Immature natural killer cell (primary cell): Measurements from ENCODE around the gene NRXN3. TPM values are rescaled to one million over a fixed set of nuclear protein-coding genes. Genes with fewer than 3 reads are reported as not detected.

ENCODE experiments used
- DNase-seq, 3 donors: peaks; one replicate each; pipeline ENCODE4 v3.0.0; 2022; ENCODE audit warnings: mixed read lengths in 1 of 3
- H3K27ac Mint-ChIP-seq, 6 donors: one replicate each; pipeline ENCODE4 v1.8.0; 2020; ENCODE audit warnings: mixed read lengths in 6 of 6, mild to moderate bottlenecking in 5 of 6, inconsistent platforms in 4 of 6, moderate library complexity in 3 of 6
- H3K27me3 Mint-ChIP-seq, 3 donors: one replicate each; pipeline ENCODE4 v1.8.0; 2020 to 2021; ENCODE audit warnings: low read depth in 3 of 3, mild to moderate bottlenecking in 3 of 3, mixed read lengths in 3 of 3, moderate library complexity in 3 of 3, inconsistent platforms in 1 of 3
- H3K36me3 Mint-ChIP-seq, 3 donors: one replicate each; pipeline ENCODE4 v1.8.0; 2020; ENCODE audit warnings: mixed read lengths in 3 of 3, inconsistent platforms in 2 of 3, mild to moderate bottlenecking in 2 of 3
- H3K4me1 Mint-ChIP-seq, 2 donors: one replicate each; pipeline ENCODE4 v1.8.0; 2020; ENCODE audit warnings: inconsistent platforms in 2 of 2, mild to moderate bottlenecking in 2 of 2, mixed read lengths in 2 of 2, moderate library complexity in 1 of 2
- H3K4me3 Mint-ChIP-seq, 5 donors: one replicate each; pipeline ENCODE4 v1.8.0; 2020; ENCODE audit warnings: mild to moderate bottlenecking in 5 of 5, mixed read lengths in 5 of 5, inconsistent platforms in 3 of 5, moderate library complexity in 3 of 5
- H3K9me3 Mint-ChIP-seq, 6 donors: one replicate each; pipeline ENCODE4 v1.8.0; 2020; ENCODE audit warnings: mild to moderate bottlenecking in 6 of 6, mixed read lengths in 6 of 6, inconsistent platforms in 4 of 6, moderate library complexity in 3 of 6
- polyA plus RNA-seq, 3 donors: library from polyadenylated mRNA; unstranded; fragments of 300-500 nt; fragmentation: Illumina TruSeq; gene quantifications; one replicate each; pipeline ENCODE4 v1.2.3, GENCODE V29; 2021

NRXN3 gene
- polyA plus RNA-seq, 3 donors from 2014 or later = not detected

- DNase-seq = no peak
- Mint-ChIP-seq H3K27me3 (peaks cover 0 to 5% (median 0%) of the 10 kb centered on the region in 3 donors), H3K4me1 (no peaks in the 10 kb centered on the region), H3K9me3 (peaks cover 0 to 15% (median 9%) of the 10 kb centered on the region in 6 donors), H3K27ac (no peak overlapping the region), H3K4me3 (no peak overlapping the region), H3K36me3 (no peaks in the 10 kb centered on the region)
Observed at GRCh38 chr14:79856381-79856780, 1686.2 kb downstream of the NRXN3 start.

GRCh38 chr14:79861111-79861510 lies 1690.9 kb downstream of the NRXN3 start:
- Mint-ChIP-seq H3K4me1 (no peaks in the 10 kb centered on the region), H3K9me3 (peaks cover 4 to 27% (median 9%) of the 10 kb centered on the region in 6 donors), H3K27ac (no peak overlapping the region), H3K36me3 (no peaks in the 10 kb centered on the region), H3K27me3 (peaks cover 0 to 2% (median 0%) of the 10 kb centered on the region in 3 donors), H3K4me3 (no peak overlapping the region)
- DNase-seq = no peak

GRCh38 chr14:79862045-79862444 lies 1691.9 kb downstream of the NRXN3 start:
- no peaks in the 10 kb centered on the region for H3K4me1 Mint-ChIP-seq
- peaks cover 4 to 34% (median 11%) of the 10 kb centered on the region in 6 donors for H3K9me3 Mint-ChIP-seq
- no peaks in the 10 kb centered on the region for H3K36me3 Mint-ChIP-seq
- H3K4me3 Mint-ChIP-seq = no peak overlapping the region
- no peak for DNase-seq
- H3K27me3 Mint-ChIP-seq = peaks cover 0 to 2% (median 0%) of the 10 kb centered on the region in 3 donors
- no peak overlapping the region for H3K27ac Mint-ChIP-seq

- Mint-ChIP-seq H3K27me3 (no peaks in the 10 kb centered on the region), H3K27ac (no peak overlapping the region), H3K4me1 (no peaks in the 10 kb centered on the region), H3K9me3 (peaks cover 1 to 34% (median 10%) of the 10 kb centered on the region in 6 donors), H3K4me3 (no peak overlapping the region), H3K36me3 (no peaks in the 10 kb centered on the region)
- DNase-seq = no peak
Observed at GRCh38 chr14:79871136-79871535, 1701.0 kb downstream of the NRXN3 start.

GRCh38 chr14:79878229-79878628 lies 1708.1 kb downstream of the NRXN3 start:
- H3K27me3 Mint-ChIP-seq = peaks cover 0 to 1% (median 0%) of the 10 kb centered on the region in 3 donors
- no peaks in the 10 kb centered on the region for H3K4me1 Mint-ChIP-seq
- no peak overlapping the region for H3K27ac Mint-ChIP-seq
- H3K9me3 Mint-ChIP-seq = peaks cover 7 to 21% (median 8%) of the 10 kb centered on the region in 6 donors
- no peak for DNase-seq
- no peaks in the 10 kb centered on the region for H3K36me3 Mint-ChIP-seq
- no peak overlapping the region for H3K4me3 Mint-ChIP-seq

- no peaks in the 10 kb centered on the region for H3K36me3 Mint-ChIP-seq
- peaks cover 5 to 18% (median 8%) of the 10 kb centered on the region in 6 donors for H3K9me3 Mint-ChIP-seq
- no peaks in the 10 kb centered on the region for H3K4me1 Mint-ChIP-seq
- H3K27me3 Mint-ChIP-seq = peaks cover 0 to 1% (median 0%) of the 10 kb centered on the region in 3 donors
- no peak overlapping the region for H3K4me3 Mint-ChIP-seq
- no peak for DNase-seq
- H3K27ac Mint-ChIP-seq = no peak overlapping the region
Observed at GRCh38 chr14:79878785-79879184, 1708.6 kb downstream of the NRXN3 start.

GRCh38 chr14:79881299-79881698 lies 1711.1 kb downstream of the NRXN3 start:
- Mint-ChIP-seq H3K36me3 (no peaks in the 10 kb centered on the region), H3K4me1 (no peaks in the 10 kb centered on the region), H3K27ac (no peak overlapping the region), H3K9me3 (peaks cover 2 to 14% (median 7%) of the 10 kb centered on the region in 6 donors), H3K27me3 (peaks cover 0 to 1% (median 0%) of the 10 kb centered on the region in 3 donors), H3K4me3 (no peak overlapping the region)
- DNase-seq = no peak

- Mint-ChIP-seq H3K9me3 (peaks cover 0 to 11% (median 4%) of the 10 kb centered on the region in 6 donors), H3K27me3 (no peaks in the 10 kb centered on the region), H3K36me3 (no peaks in the 10 kb centered on the region), H3K27ac (no peak overlapping the region), H3K4me1 (no peaks in the 10 kb centered on the region), H3K4me3 (no peak overlapping the region)
- DNase-seq = no peak
Observed at GRCh38 chr14:79890527-79890926, 1720.4 kb downstream of the NRXN3 start.

GRCh38 chr14:79896009-79896408 lies 1725.8 kb downstream of the NRXN3 start:
- Mint-ChIP-seq H3K36me3 (peaks cover 0 to 4% (median 0%) of the 10 kb centered on the region in 3 donors), H3K27ac (no peak overlapping the region), H3K9me3 (peaks cover 5 to 42% (median 18%) of the 10 kb centered on the region in 6 donors), H3K4me3 (no peak overlapping the region), H3K27me3 (no peaks in the 10 kb centered on the region), H3K4me1 (no peaks in the 10 kb centered on the region)
- DNase-seq = no peak

GRCh38 chr14:79899610-79900009 lies 1729.4 kb downstream of the NRXN3 start:
- no peaks in the 10 kb centered on the region for H3K4me1 Mint-ChIP-seq
- no peaks in the 10 kb centered on the region for H3K27me3 Mint-ChIP-seq
- peaks cover 0 to 4% (median 0%) of the 10 kb centered on the region in 3 donors for H3K36me3 Mint-ChIP-seq
- H3K9me3 Mint-ChIP-seq = peaks cover 5 to 37% (median 17%) of the 10 kb centered on the region in 6 donors
- no peak overlapping the region for H3K27ac Mint-ChIP-seq
- no peak for DNase-seq
- no peak overlapping the region for H3K4me3 Mint-ChIP-seq

- DNase-seq = no peak
- Mint-ChIP-seq H3K27me3 (peaks cover 0 to 2% (median 2%) of the 10 kb centered on the region in 3 donors), H3K4me1 (no peaks in the 10 kb centered on the region), H3K36me3 (peaks cover 0 to 4% (median 0%) of the 10 kb centered on the region in 3 donors), H3K27ac (no peak overlapping the region), H3K9me3 (peaks cover 0 to 29% (median 10%) of the 10 kb centered on the region in 6 donors), H3K4me3 (no peak overlapping the region)
Observed at GRCh38 chr14:79904497-79904896, 1734.3 kb downstream of the NRXN3 start.

- no peak for DNase-seq
- peaks cover 0 to 28% (median 9%) of the 10 kb centered on the region in 6 donors for H3K9me3 Mint-ChIP-seq
- H3K27ac Mint-ChIP-seq = no peak overlapping the region
- H3K36me3 Mint-ChIP-seq = no peaks in the 10 kb centered on the region
- no peaks in the 10 kb centered on the region for H3K4me1 Mint-ChIP-seq
- H3K27me3 Mint-ChIP-seq = peaks cover 0 to 2% (median 2%) of the 10 kb centered on the region in 3 donors
- no peak overlapping the region for H3K4me3 Mint-ChIP-seq
Observed at GRCh38 chr14:79906994-79907393, 1736.8 kb downstream of the NRXN3 start.

- Mint-ChIP-seq H3K27me3 (peaks cover 0 to 2% (median 2%) of the 10 kb centered on the region in 3 donors), H3K9me3 (peaks cover 2 to 45% (median 14%) of the 10 kb centered on the region in 6 donors), H3K36me3 (no peaks in the 10 kb centered on the region), H3K4me1 (no peaks in the 10 kb centered on the region), H3K4me3 (no peak overlapping the region), H3K27ac (no peak overlapping the region)
- DNase-seq = no peak
Observed at GRCh38 chr14:79910086-79910485, 1739.9 kb downstream of the NRXN3 start.

- no peak overlapping the region for H3K27ac Mint-ChIP-seq
- peaks cover 0 to 2% (median 2%) of the 10 kb centered on the region in 3 donors for H3K27me3 Mint-ChIP-seq
- peaks cover 2 to 40% (median 12%) of the 10 kb centered on the region in 6 donors for H3K9me3 Mint-ChIP-seq
- no peaks in the 10 kb centered on the region for H3K4me1 Mint-ChIP-seq
- no peaks in the 10 kb centered on the region for H3K36me3 Mint-ChIP-seq
- no peak overlapping the region for H3K4me3 Mint-ChIP-seq
- DNase-seq = no peak
Observed at GRCh38 chr14:79911744-79912143, 1741.6 kb downstream of the NRXN3 start.

GRCh38 chr14:79914595-79914994 lies 1744.4 kb downstream of the NRXN3 start:
- no peak for DNase-seq
- Mint-ChIP-seq H3K4me1 (no peaks in the 10 kb centered on the region), H3K36me3 (peaks cover 0 to under 1% (median 0%) of the 10 kb centered on the region in 3 donors), H3K4me3 (no peak overlapping the region), H3K27ac (no peak overlapping the region), H3K27me3 (peaks cover 0 to 3% (median 0%) of the 10 kb centered on the region in 3 donors), H3K9me3 (peaks cover 2 to 41% (median 11%) of the 10 kb centered on the region in 6 donors)
